ENCODE data around the gene DNAJC22. TPM values are rescaled to one million over a fixed set of nuclear protein-coding genes. Genes with fewer than 3 reads are reported as not detected.

Gene DNAJC22
- total and polyA plus RNA-seq, 10 donors = 0.10 to 1.9 (median 0.70) TPM

GRCh38 chr12:49365542-49365941, 18.9 kb downstream of the DNAJC22 start:
- peak overlapping the region in 2 of 8 donors; percentile 95 for H3K27ac ChIP-seq

GRCh38 chr12:49366096-49366651, 19.5 kb downstream of the DNAJC22 start:
- intact Hi-C loops (cut with DNase I; ENCODE audit: low total_unique reads) = no loop called here
- TF ChIP-seq CTCF (IDR thresholded peaks at IDR 0.05 in 8 of 11, conservative IDR thresholded peaks at IDR 0.05 in 3 of 11) (no peak), POLR2AphosphoS5 (IDR thresholded peaks at IDR 0.05) (no peak), POLR2A (IDR thresholded peaks at IDR 0.05) (no peak)

More at GRCh38 chr12:49365542-49365941, 18.9 kb downstream of the DNAJC22 start:
- intact Hi-C loops (cut with DNase I; ENCODE audit: low total_unique reads) = no loop called here
- TF ChIP-seq POLR2A (IDR thresholded peaks at IDR 0.05) = no peak
- TF ChIP-seq CTCF (IDR thresholded peaks at IDR 0.05 in 8 of 11, conservative IDR thresholded peaks at IDR 0.05 in 3 of 11) = no peak
- no peak for TF ChIP-seq POLR2AphosphoS5 (IDR thresholded peaks at IDR 0.05)
- WGBS, 5 donors = 55 to 67% (median 62%) methylated on average over 5 of the region's 5 CpGs
- Histone ChIP-seq H3K27me3 (replicated peaks in 1 of 7) (peaks cover 0 to 2% (median 0%) of the 10 kb centered on the region in 7 donors), H3K4me3 (peak overlapping the region in 5 of 8 donors; percentile 69 to 95 (median 79)), H3K9me3 (no peaks in the 10 kb centered on the region), H3K4me1 (peaks cover 13 to 51% (median 38%) of the 10 kb centered on the region in 6 donors), H3K36me3 (no peaks in the 10 kb centered on the region)
- no peak for DNase-seq

GRCh38 chr12:49366652-49367380, 20.1 kb downstream of the DNAJC22 start:
- intact Hi-C loops (cut with DNase I; ENCODE audit: low total_unique reads) = no loop called here
- 0 to 1% (median 0%) methylated on average over 44 to 97 of the region's 97 CpGs for WGBS, 5 donors
- peak overlapping the region; percentile 69 to 95 (median 86) for H3K4me3 ChIP-seq
- H3K27me3 ChIP-seq (replicated peaks in 1 of 7) = no peaks in the 10 kb centered on the region
- TF ChIP-seq POLR2AphosphoS5 (IDR thresholded peaks at IDR 0.05) (peak; percentile 77 to 86 (median 81)), POLR2A (IDR thresholded peaks at IDR 0.05) (peak in 2 of 3 donors; percentile 19 to 48), CTCF (IDR thresholded peaks at IDR 0.05 in 8 of 11, conservative IDR thresholded peaks at IDR 0.05 in 3 of 11) (peak in 7 of 11 experiments; percentile 16 to 58 (median 45))
- H3K36me3 ChIP-seq = no peaks in the 10 kb centered on the region
- H3K27ac ChIP-seq = peak overlapping the region; percentile 85 to 96 (median 92)
- no peaks in the 10 kb centered on the region for H3K9me3 ChIP-seq
- peak; percentile 97 for DNase-seq
- H3K4me1 ChIP-seq = peaks cover 13 to 51% (median 41%) of the 10 kb centered on the region in 6 donors

More at GRCh38 chr12:49366096-49366651, 19.5 kb downstream of the DNAJC22 start:
- no peak for DNase-seq
- no peaks in the 10 kb centered on the region for H3K36me3 ChIP-seq
- peak overlapping the region; percentile 69 to 95 (median 86) for H3K4me3 ChIP-seq
- 3 to 20% (median 14%) methylated on average over 25 to 38 of the region's 38 CpGs for WGBS, 5 donors
- H3K27ac ChIP-seq = peak overlapping the region; percentile 85 to 96 (median 92)
- H3K4me1 ChIP-seq = peaks cover 13 to 51% (median 39%) of the 10 kb centered on the region in 6 donors
- H3K27me3 ChIP-seq (replicated peaks in 1 of 7) = no peaks in the 10 kb centered on the region
- no peaks in the 10 kb centered on the region for H3K9me3 ChIP-seq

Measured in spleen (tissue), 11 donors.